Right lung (tissue), 5 donors: ENCODE data around the gene AMIGO1. TPM values are rescaled to one million over a fixed set of nuclear protein-coding genes. Genes with fewer than 3 reads are reported as not detected.

Source experiments
- DNase-seq, 2 donors: peaks; one replicate each; pipeline ENCODE4 v3.0.0-alpha.2; 2013
- polyA plus RNA-seq, 5 donors: library from polyadenylated mRNA; unstranded; fragments of 120-200 nt; gene quantifications; one replicate each; pipeline versions ENCODE4 v1.2.1 to v1.2.3, GENCODE V29; 2013; ENCODE audit warnings: inconsistent platforms in 1 of 5, low replicate concordance in 1 of 5; ENCODE audit not compliant: insufficient read length in 5 of 5, insufficient read depth in 1 of 5

The AMIGO1 gene
- polyA plus RNA-seq, 5 donors = 2.6 to 5.1 (median 3.7) TPM

- DNase-seq = no peak
These were observed 43.4 kb downstream of the AMIGO1 start for GRCh38 chr1:109466125-109466451.

DNA sequence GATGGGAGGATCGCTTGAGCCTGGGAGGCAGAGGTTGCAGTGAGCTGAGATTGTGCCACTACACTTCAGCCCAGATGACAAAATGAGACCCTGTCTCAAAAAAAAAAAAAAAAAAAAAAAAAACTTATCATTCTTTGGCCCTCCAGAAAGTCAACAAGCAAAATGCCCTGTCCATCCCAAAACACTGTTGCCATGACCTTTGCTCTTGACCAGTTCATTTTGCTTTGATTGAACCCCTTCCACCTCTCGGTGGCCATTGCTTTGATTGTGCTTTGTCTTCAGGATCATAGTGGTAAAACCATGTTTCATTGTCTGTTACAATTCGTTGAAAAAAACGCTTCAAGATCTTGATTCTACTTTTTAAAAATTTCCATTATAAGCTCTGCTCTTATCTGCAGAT lies 51.7 kb downstream of the AMIGO1 start:
- DNase-seq = no peak

DNA sequence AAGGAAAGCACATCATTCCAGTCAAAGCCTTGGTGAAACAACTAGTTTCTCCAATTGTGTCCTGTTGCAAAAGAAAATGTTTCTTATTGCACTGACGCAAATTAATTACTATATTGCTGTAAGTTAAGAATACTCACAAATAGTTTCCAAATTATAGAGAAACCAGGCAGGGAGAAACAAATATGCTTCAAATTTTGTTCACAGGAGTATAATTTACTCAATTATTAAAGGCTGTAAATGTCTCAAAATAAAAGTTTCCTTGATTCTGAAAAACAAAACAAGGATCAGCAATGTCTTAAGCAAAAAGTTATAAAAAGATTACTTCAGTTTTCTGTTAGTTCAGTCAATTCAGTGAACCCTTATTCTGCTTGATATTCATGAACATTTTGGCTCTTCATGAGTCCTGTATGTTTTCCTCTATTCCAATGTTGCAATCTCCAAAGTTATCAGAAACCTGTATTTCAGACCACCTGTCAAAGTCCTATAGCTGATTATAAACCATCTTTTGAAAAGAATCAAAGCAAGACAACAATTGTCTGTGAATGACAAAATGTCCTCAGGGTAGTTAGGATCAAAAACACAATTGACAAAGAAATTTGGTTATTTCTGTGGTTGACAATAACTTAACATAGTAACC lies 54.9 kb downstream of the AMIGO1 start:
- no peak for DNase-seq

Other genes starting within 250 kb of the AMIGO1 start
- 10 to 100 TPM; 32.5 to 48.9 (median 39.3) TPM for gene PSRC1, start 226.6 kb downstream of the AMIGO1 start, polyA plus RNA-seq
- gene MYBPHL, start 202.7 kb downstream of the AMIGO1 start, polyA plus RNA-seq = under 1 TPM in 4 of 5 donors, not detected in 1; 0.14 to 0.39 (median 0.22) TPM
- 10 to 100 TPM; 34.0 to 51.2 (median 42.6) TPM for gene SORT1, start 111.8 kb downstream of the AMIGO1 start, polyA plus RNA-seq
- 10 to 100 TPM; 74.2 to 99.6 (median 89.2) TPM for gene PSMA5, start 83.3 kb downstream of the AMIGO1 start, polyA plus RNA-seq
- gene SYPL2, start 43.2 kb downstream of the AMIGO1 start, polyA plus RNA-seq = 1 to 10 TPM in 1 of 5 donors, under 1 TPM in 4; 0.13 to 9.0 (median 0.26) TPM
- gene ATXN7L2, start 25.8 kb downstream of the AMIGO1 start, polyA plus RNA-seq = 10 to 100 TPM in 1 of 5 donors, 1 to 10 TPM in 4; 6.6 to 13.6 (median 8.0) TPM
- 1 to 10 TPM; 4.8 to 9.5 (median 8.5) TPM for gene CYB561D1, start 15.6 kb downstream of the AMIGO1 start, polyA plus RNA-seq
- 1 to 10 TPM in 1 of 5 donors, under 1 TPM in 4; 0.27 to 1.7 (median 0.40) TPM for gene GPR61, start 30.1 kb upstream of the AMIGO1 start, polyA plus RNA-seq
- 10 to 100 TPM in 4 of 5 donors, 1 to 10 TPM in 1; 9.7 to 12.8 (median 10.9) TPM for gene GNAI3, start 38.9 kb upstream of the AMIGO1 start, polyA plus RNA-seq
- gene GNAT2, start 109.9 kb upstream of the AMIGO1 start, polyA plus RNA-seq = under 1 TPM in 1 of 5 donors, not detected in 4; 0.11 TPM
- 10 to 100 TPM; 34.9 to 56.9 (median 50.8) TPM for gene AMPD2, start 110.1 kb upstream of the AMIGO1 start, polyA plus RNA-seq
- gene GSTM4, start 146.4 kb upstream of the AMIGO1 start, polyA plus RNA-seq = 10 to 100 TPM; 27.7 to 34.1 (median 32.0) TPM
- 100 to 1,000 TPM; 211 to 275 (median 236) TPM for gene GSTM2, start 158.3 kb upstream of the AMIGO1 start, polyA plus RNA-seq
- 100 to 1,000 TPM in 2 of 5 donors, 10 to 100 TPM in 1, 1 to 10 TPM in 2; 1.5 to 172 (median 97.9) TPM for gene GSTM1, start 178.1 kb upstream of the AMIGO1 start, polyA plus RNA-seq
- 10 to 100 TPM; 64.5 to 92.1 (median 73.8) TPM for gene GSTM5, start 202.5 kb upstream of the AMIGO1 start, polyA plus RNA-seq
- gene GSTM3, start 231.3 kb upstream of the AMIGO1 start, polyA plus RNA-seq = 100 to 1,000 TPM; 101 to 145 (median 121) TPM